ENCODE measurements around the gene TEN1. TPM values are rescaled to one million over a fixed set of nuclear protein-coding genes. Genes with fewer than 3 reads are reported as not detected.
"Not testable (repeated sequence)": the region's sequence is repeated elsewhere in the genome, so short reads cannot be mapped to it uniquely, and the experiment has no call there.

The TEN1 gene
- total RNA-seq, 3 donors from 2014 or later (not counting 1 experiment from before 2014, with no cell fraction given) = 23.0 to 30.7 (median 24.3) TPM

DNA sequence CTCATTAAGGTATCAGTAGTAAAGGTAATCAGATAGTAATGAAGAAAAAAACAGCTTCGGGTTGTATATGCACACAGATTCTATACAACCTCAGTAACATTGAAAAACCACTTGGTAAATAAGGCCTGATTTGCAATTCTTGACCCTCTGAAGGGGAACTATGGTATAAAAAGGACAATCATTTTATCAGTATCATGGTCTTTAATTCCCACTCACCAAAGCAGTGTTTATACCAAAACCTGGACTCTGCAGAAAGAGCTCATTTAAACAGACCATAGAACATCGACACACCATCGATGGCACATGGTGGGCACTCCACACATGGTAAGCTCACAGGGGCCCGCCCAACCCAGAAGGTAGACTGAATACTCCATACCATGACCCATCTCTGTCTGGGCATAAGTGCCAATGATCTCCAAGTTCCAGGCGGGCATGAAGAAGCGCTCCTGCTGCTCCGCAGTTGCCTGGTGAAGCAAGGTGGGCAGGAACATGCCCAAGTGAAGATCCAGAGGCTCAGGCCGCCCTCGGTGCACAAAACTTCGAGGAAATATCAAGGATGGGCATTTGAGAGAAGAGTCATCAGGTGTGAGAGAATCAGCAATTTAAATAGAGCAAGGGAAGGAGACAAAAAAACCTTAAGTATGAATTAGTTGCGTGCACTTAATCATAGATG is 19.1 kb upstream of the TEN1 start:
- no peaks in the 10 kb centered on the region for H3K9me3 Mint-ChIP-seq
- no peak overlapping the region for H3K27ac Mint-ChIP-seq
- no peak overlapping the region for H3K27ac ChIP-seq (ENCODE audit: low read length)
- no peaks in the 10 kb centered on the region for H3K27me3 Mint-ChIP-seq (ENCODE audit: low read depth in 2 of 2)
- no peak for ATAC-seq
- peaks cover 17% of the 10 kb centered on the region for H3K36me3 ChIP-seq (ENCODE audit: control insufficient read depth, insufficient read depth, low read length)
- H3K4me3 ChIP-seq (ENCODE audit: low read length) = no peak overlapping the region
- H3K27me3 ChIP-seq (ENCODE audit: control insufficient read depth, insufficient read depth, low read length) = no peaks in the 10 kb centered on the region
- intact Hi-C loops (cut with micrococcal nuclease) = no loop called here
- 98% methylated on average over 10 of the region's 11 CpGs for WGBS (ENCODE audit: insufficient coverage)
- H3K9me3 ChIP-seq (ENCODE audit: control insufficient read depth, insufficient read depth, low read length) = no peaks in the 10 kb centered on the region
- peaks cover 3% of the 10 kb centered on the region for H3K4me1 ChIP-seq (ENCODE audit: control insufficient read depth, insufficient read depth, low read length)
- H3K36me3 Mint-ChIP-seq = no peaks in the 10 kb centered on the region
- no peak overlapping the region for H3K4me3 Mint-ChIP-seq
- TF ChIP-seq, protein P1, sequence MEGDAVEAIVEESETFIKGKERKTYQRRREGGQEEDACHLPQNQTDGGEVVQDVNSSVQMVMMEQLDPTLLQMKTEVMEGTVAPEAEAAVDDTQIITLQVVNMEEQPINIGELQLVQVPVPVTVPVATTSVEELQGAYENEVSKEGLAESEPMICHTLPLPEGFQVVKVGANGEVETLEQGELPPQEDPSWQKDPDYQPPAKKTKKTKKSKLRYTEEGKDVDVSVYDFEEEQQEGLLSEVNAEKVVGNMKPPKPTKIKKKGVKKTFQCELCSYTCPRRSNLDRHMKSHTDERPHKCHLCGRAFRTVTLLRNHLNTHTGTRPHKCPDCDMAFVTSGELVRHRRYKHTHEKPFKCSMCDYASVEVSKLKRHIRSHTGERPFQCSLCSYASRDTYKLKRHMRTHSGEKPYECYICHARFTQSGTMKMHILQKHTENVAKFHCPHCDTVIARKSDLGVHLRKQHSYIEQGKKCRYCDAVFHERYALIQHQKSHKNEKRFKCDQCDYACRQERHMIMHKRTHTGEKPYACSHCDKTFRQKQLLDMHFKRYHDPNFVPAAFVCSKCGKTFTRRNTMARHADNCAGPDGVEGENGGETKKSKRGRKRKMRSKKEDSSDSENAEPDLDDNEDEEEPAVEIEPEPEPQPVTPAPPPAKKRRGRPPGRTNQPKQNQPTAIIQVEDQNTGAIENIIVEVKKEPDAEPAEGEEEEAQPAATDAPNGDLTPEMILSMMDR (IDR thresholded peaks at IDR 0.05) = no peak
- DNase-seq = no peak
- peaks cover 0 to 5% of the 10 kb centered on the region in 2 donors for H3K4me1 Mint-ChIP-seq

DNA sequence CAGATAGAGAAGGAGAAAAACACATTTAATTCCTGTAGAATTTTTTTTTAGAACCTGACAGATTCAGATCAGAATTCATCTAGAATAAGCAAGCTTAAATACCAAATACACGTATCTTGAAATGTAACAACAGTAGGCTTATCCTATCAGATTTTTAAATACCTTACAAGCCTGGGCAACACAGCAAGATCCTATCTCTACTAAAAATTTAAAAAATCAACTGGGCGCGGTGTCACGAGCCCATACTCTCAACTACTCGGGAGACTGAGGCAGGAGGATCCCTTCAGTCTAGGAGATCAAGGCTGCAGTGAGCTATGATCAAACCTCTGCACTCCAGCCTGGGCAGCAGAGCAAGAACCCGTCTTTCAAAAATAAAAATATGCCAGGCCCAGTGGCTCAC is 13.6 kb upstream of the TEN1 start:
- DNase-seq = no peak
- 97% methylated on average over 6 of the region's 6 CpGs for WGBS (ENCODE audit: insufficient coverage)
- H3K4me3 Mint-ChIP-seq = no peak overlapping the region
- TF ChIP-seq, protein P1 (IDR thresholded peaks at IDR 0.05) = no peak
- peaks cover 0 to 6% of the 10 kb centered on the region in 2 donors for H3K4me1 Mint-ChIP-seq
- H3K27ac Mint-ChIP-seq = no peak overlapping the region
- Histone ChIP-seq H3K4me3 (ENCODE audit: low read length) (no peak overlapping the region), H3K36me3 (ENCODE audit: control insufficient read depth, insufficient read depth, low read length) (peaks cover 2% of the 10 kb centered on the region), H3K9me3 (ENCODE audit: control insufficient read depth, insufficient read depth, low read length) (no peaks in the 10 kb centered on the region), H3K4me1 (ENCODE audit: control insufficient read depth, insufficient read depth, low read length) (peaks cover 3% of the 10 kb centered on the region), H3K27me3 (ENCODE audit: control insufficient read depth, insufficient read depth, low read length) (no peaks in the 10 kb centered on the region), H3K27ac (ENCODE audit: low read length) (no peak overlapping the region)
- H3K9me3 Mint-ChIP-seq = no peaks in the 10 kb centered on the region
- H3K27me3 Mint-ChIP-seq (ENCODE audit: low read depth in 2 of 2) = no peaks in the 10 kb centered on the region
- intact Hi-C loops (cut with micrococcal nuclease) = no loop called here
- ATAC-seq = no peak
- H3K36me3 Mint-ChIP-seq = no peaks in the 10 kb centered on the region

DNA sequence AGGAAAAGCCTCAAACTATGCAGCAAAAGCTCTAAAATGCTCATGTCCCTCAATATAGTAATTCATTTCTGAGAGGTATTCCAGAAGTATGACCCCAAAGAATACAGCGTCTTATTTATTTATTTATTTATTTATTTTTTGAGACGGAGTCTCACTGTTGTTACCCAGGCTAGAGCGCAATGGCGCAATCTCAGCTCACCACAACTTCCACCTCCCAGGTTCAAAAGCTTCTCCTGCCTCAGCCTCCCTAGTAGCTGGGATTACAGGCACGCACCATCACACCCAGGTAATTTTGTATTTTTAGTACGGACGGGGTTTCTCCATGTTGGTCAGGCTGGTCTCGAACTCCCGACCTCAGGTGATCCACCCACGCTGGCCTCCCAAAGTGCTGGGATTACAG is 10.0 kb upstream of the TEN1 start:
- H3K36me3 ChIP-seq (ENCODE audit: control insufficient read depth, insufficient read depth, low read length); H3K36me3 Mint-ChIP-seq; H3K4me1 ChIP-seq (ENCODE audit: control insufficient read depth, insufficient read depth, low read length); H3K27me3 Mint-ChIP-seq (ENCODE audit: low read depth in 2 of 2); H3K4me3 ChIP-seq (ENCODE audit: low read length); DNase-seq; H3K9me3 ChIP-seq (ENCODE audit: control insufficient read depth, insufficient read depth, low read length); H3K27ac Mint-ChIP-seq; H3K4me1 Mint-ChIP-seq; intact Hi-C loops (cut with micrococcal nuclease); H3K27me3 ChIP-seq (ENCODE audit: control insufficient read depth, insufficient read depth, low read length); H3K9me3 Mint-ChIP-seq; ATAC-seq; H3K27ac ChIP-seq (ENCODE audit: low read length); H3K4me3 Mint-ChIP-seq: not testable (repeated sequence)
- 97% methylated on average over 8 of the region's 10 CpGs for WGBS (ENCODE audit: insufficient coverage)

DNA sequence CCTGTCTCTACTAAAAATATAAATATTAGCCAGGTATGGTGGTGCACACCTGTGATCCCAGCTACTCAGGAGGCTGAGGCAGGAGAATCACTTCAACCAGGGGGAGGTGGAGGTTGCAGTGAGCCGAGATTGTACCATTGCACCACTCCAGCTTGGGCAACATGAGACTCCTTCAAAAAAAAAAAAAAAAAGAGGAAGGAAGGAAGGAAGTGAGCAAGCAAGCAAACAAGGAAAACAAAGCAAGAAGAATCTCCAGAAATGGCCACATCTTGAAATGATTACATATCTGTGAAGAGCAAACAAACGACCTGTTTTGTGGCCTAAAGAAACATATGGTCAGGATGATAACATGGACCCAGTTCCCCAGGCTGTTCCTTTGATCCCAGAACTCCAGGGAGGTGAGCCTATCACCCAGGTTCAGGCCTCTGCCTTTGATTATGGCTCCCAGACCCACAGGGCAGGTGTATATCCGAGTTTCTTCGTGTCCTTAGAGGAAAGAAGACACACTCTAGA is 9.0 kb upstream of the TEN1 start:
- peaks cover 0 to 6% of the 10 kb centered on the region in 2 donors for H3K4me1 Mint-ChIP-seq
- Histone ChIP-seq H3K27me3 (ENCODE audit: control insufficient read depth, insufficient read depth, low read length) (no peaks in the 10 kb centered on the region), H3K27ac (ENCODE audit: low read length) (no peak overlapping the region), H3K4me1 (ENCODE audit: control insufficient read depth, insufficient read depth, low read length) (no peaks in the 10 kb centered on the region), H3K36me3 (ENCODE audit: control insufficient read depth, insufficient read depth, low read length) (peaks cover 8% of the 10 kb centered on the region), H3K4me3 (ENCODE audit: low read length) (no peak overlapping the region), H3K9me3 (ENCODE audit: control insufficient read depth, insufficient read depth, low read length) (no peaks in the 10 kb centered on the region)
- H3K36me3 Mint-ChIP-seq = no peaks in the 10 kb centered on the region
- WGBS (ENCODE audit: insufficient coverage) = 72% methylated on average over 4 of the region's 4 CpGs
- TF ChIP-seq, protein P1 (IDR thresholded peaks at IDR 0.05) = no peak
- no peaks in the 10 kb centered on the region for H3K9me3 Mint-ChIP-seq
- H3K4me3 Mint-ChIP-seq = no peak overlapping the region
- intact Hi-C loops (cut with micrococcal nuclease) = no loop called here
- no peak overlapping the region for H3K27ac Mint-ChIP-seq
- ATAC-seq (no peak), DNase-seq (no peak)
- no peaks in the 10 kb centered on the region for H3K27me3 Mint-ChIP-seq (ENCODE audit: low read depth in 2 of 2)
